Measurements from ENCODE around the gene PI4KA.

PI4KA gene

DNA sequence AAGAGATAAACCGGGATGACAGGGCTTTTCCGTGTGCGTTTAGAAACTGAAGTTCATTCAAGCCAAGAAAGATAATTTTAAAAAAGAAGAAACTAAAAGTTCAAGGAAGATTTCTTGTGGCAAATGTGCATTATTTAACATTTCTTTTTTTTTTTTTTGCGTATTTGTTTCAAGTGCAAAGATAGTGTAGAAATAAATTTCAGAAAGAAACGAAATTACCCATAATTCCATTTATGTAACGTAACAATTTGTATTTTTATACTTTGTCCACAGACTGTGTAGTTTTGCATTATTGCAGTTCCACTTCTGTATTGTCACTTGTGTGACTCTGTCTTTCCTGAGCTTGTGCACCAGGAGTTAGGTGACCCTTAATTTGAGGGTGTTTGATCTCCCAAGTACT, 24.2 kb upstream of the PI4KA start:
- Histone ChIP-seq H3K18ac (ENCODE audit: low read length) (no peak overlapping the region), H2AFZ (ENCODE audit: insufficient read depth, low read length, poor library complexity) (no peak overlapping the region), H2BK5ac (ENCODE audit: low read depth, low read length, poor library complexity) (no peak overlapping the region), H3K23ac (ENCODE audit: low read length) (no peak overlapping the region), H3K79me2 (ENCODE audit: control insufficient read depth, insufficient read depth, low read length, poor library complexity) (no peaks in the 10 kb centered on the region), H3K27me3 (ENCODE audit: insufficient read depth, low read length) (no peaks in the 10 kb centered on the region), H3K4me2 (ENCODE audit: low read length) (no peak overlapping the region), H3K9ac (ENCODE audit: low read length) (no peak overlapping the region), H2AK5ac (ENCODE audit: low read length) (no peak overlapping the region), H3K36me3 (ENCODE audit: control insufficient read depth in 1 of 2, insufficient read depth in 2 of 2, low read length in 2 of 2) (peaks cover 22 to 28% of the 10 kb centered on the region in 2 experiments), H3K4ac (ENCODE audit: low read depth, low read length) (no peak overlapping the region), H3K27ac (ENCODE audit: low read depth, low read length) (no peak overlapping the region), H3K9me3 (ENCODE audit: insufficient read depth, low read depth, low read length) (peaks cover 4% of the 10 kb centered on the region), H3K4me3 (ENCODE audit: low read depth, low read length) (no peak overlapping the region), H3K4me1 (ENCODE audit: control insufficient read depth in 1 of 2, insufficient read depth in 2 of 2, low read length in 2 of 2) (peaks cover 7 to 19% of the 10 kb centered on the region in 2 experiments), H2BK120ac (ENCODE audit: insufficient read depth, low read length, poor library complexity) (no peak overlapping the region), H4K12ac (ENCODE audit: low read depth, low read length) (no peak overlapping the region), H3K79me1 (ENCODE audit: low read length) (peaks cover 3% of the 10 kb centered on the region), H4K91ac (ENCODE audit: low read depth, low read length) (no peak overlapping the region), H2BK12ac (ENCODE audit: low read length) (no peak overlapping the region), H3K14ac (ENCODE audit: low read length) (no peak overlapping the region), H4K8ac (ENCODE audit: low read depth, low read length) (no peak overlapping the region)
- DNase-seq: no peak
- no CpG with 5 or more reads among the region's 6 CpGs for WGBS (ENCODE audit: extremely low coverage, insufficient coverage, insufficient read length)

- Histone ChIP-seq H4K8ac (ENCODE audit: low read depth, low read length) (no peak overlapping the region), H4K12ac (ENCODE audit: low read depth, low read length) (no peak overlapping the region), H3K4me2 (ENCODE audit: low read length) (no peak overlapping the region), H3K9me3 (ENCODE audit: insufficient read depth, low read depth, low read length) (peaks cover 4% of the 10 kb centered on the region), H3K9ac (ENCODE audit: low read length) (no peak overlapping the region), H4K91ac (ENCODE audit: low read depth, low read length) (no peak overlapping the region), H2BK12ac (ENCODE audit: low read length) (no peak overlapping the region), H3K4me3 (ENCODE audit: low read depth, low read length) (no peak overlapping the region), H3K4ac (ENCODE audit: low read depth, low read length) (no peak overlapping the region), H3K23ac (ENCODE audit: low read length) (no peak overlapping the region), H3K27ac (ENCODE audit: low read depth, low read length) (no peak overlapping the region), H2AFZ (ENCODE audit: insufficient read depth, low read length, poor library complexity) (no peak overlapping the region), H3K27me3 (ENCODE audit: insufficient read depth, low read length) (no peaks in the 10 kb centered on the region), H2BK120ac (ENCODE audit: insufficient read depth, low read length, poor library complexity) (no peak overlapping the region), H3K79me2 (ENCODE audit: control insufficient read depth, insufficient read depth, low read length, poor library complexity) (no peaks in the 10 kb centered on the region), H3K36me3 (ENCODE audit: control insufficient read depth in 1 of 2, insufficient read depth in 2 of 2, low read length in 2 of 2) (peaks cover 23 to 24% of the 10 kb centered on the region in 2 experiments), H2AK5ac (ENCODE audit: low read length) (no peak overlapping the region), H3K14ac (ENCODE audit: low read length) (no peak overlapping the region), H3K4me1 (ENCODE audit: control insufficient read depth in 1 of 2, insufficient read depth in 2 of 2, low read length in 2 of 2) (peaks cover 7 to 16% of the 10 kb centered on the region in 2 experiments), H3K18ac (ENCODE audit: low read length) (no peak overlapping the region), H3K79me1 (ENCODE audit: low read length) (peaks cover 3% of the 10 kb centered on the region), H2BK5ac (ENCODE audit: low read depth, low read length, poor library complexity) (no peak overlapping the region)
- WGBS (ENCODE audit: extremely low coverage, insufficient coverage, insufficient read length): no CpG with 5 or more reads among the region's 9 CpGs
- DNase-seq: no peak
Observed at GRCh38 chr22:20881869-20882815, 23.5 kb upstream of the PI4KA start.

GRCh38 chr22:20881231-20881630, 22.6 kb upstream of the PI4KA start:
- no peak overlapping the region for H4K91ac ChIP-seq (ENCODE audit: low read depth, low read length)
- H3K9ac ChIP-seq (ENCODE audit: low read length): no peak overlapping the region
- peak overlapping the region; percentile 58 for H2BK12ac ChIP-seq (ENCODE audit: low read length)
- H3K27me3 ChIP-seq (ENCODE audit: insufficient read depth, low read length): no peaks in the 10 kb centered on the region
- peak overlapping the region; percentile 25 for H4K8ac ChIP-seq (ENCODE audit: low read depth, low read length)
- H3K14ac ChIP-seq (ENCODE audit: low read length): no peak overlapping the region
- H3K4me3 ChIP-seq (ENCODE audit: low read depth, low read length): no peak overlapping the region
- peak; percentile 85 to 86 for DNase-seq
- H2BK5ac ChIP-seq (ENCODE audit: low read depth, low read length, poor library complexity): no peak overlapping the region
- no peak overlapping the region for H4K12ac ChIP-seq (ENCODE audit: low read depth, low read length)
- H3K18ac ChIP-seq (ENCODE audit: low read length): no peak overlapping the region
- H3K4me2 ChIP-seq (ENCODE audit: low read length): peak overlapping the region; percentile 32
- peaks cover 7 to 16% of the 10 kb centered on the region in 2 experiments for H3K4me1 ChIP-seq (ENCODE audit: control insufficient read depth in 1 of 2, insufficient read depth in 2 of 2, low read length in 2 of 2)
- H2BK120ac ChIP-seq (ENCODE audit: insufficient read depth, low read length, poor library complexity): peak overlapping the region; percentile 15
- H2AK5ac ChIP-seq (ENCODE audit: low read length): no peak overlapping the region
- H2AFZ ChIP-seq (ENCODE audit: insufficient read depth, low read length, poor library complexity): no peak overlapping the region
- no peaks in the 10 kb centered on the region for H3K79me2 ChIP-seq (ENCODE audit: control insufficient read depth, insufficient read depth, low read length, poor library complexity)
- H3K4ac ChIP-seq (ENCODE audit: low read depth, low read length): no peak overlapping the region
- H3K79me1 ChIP-seq (ENCODE audit: low read length): peaks cover 3% of the 10 kb centered on the region
- peaks cover 4% of the 10 kb centered on the region for H3K9me3 ChIP-seq (ENCODE audit: insufficient read depth, low read depth, low read length)
- no peak overlapping the region for H3K27ac ChIP-seq (ENCODE audit: low read depth, low read length)
- no peak overlapping the region for H3K23ac ChIP-seq (ENCODE audit: low read length)
- WGBS (ENCODE audit: extremely low coverage, insufficient coverage, insufficient read length): no CpG with 5 or more reads among the region's 5 CpGs
- H3K36me3 ChIP-seq (ENCODE audit: control insufficient read depth in 1 of 2, insufficient read depth in 2 of 2, low read length in 2 of 2): peaks cover 23 to 24% of the 10 kb centered on the region in 2 experiments

DNA sequence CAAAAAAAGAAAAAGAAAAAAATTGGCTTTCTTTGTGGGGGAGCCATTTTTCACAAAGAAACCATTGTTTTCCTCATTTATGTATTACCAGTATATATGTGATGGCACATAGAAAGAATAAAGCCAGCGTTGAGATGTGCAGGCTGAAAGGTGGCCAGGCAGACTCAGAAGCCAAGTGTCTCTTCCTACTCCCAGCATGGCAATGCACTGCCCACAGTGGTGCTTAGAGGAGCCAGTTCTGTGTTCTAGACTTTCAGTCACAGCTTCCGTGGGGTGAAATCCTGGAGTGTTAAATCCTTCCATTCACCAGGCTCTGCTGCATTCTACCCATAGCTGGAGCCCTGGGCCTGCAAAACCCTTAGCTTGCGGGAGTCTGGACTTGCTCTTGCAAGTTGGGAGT, 19.1 kb upstream of the PI4KA start:
- no peak overlapping the region for H3K14ac ChIP-seq (ENCODE audit: low read length)
- no peak overlapping the region for H3K18ac ChIP-seq (ENCODE audit: low read length)
- no peaks in the 10 kb centered on the region for H3K9me3 ChIP-seq (ENCODE audit: insufficient read depth, low read depth, low read length)
- no peak overlapping the region for H2AFZ ChIP-seq (ENCODE audit: insufficient read depth, low read length, poor library complexity)
- peaks cover 3% of the 10 kb centered on the region for H3K79me1 ChIP-seq (ENCODE audit: low read length)
- H3K79me2 ChIP-seq (ENCODE audit: control insufficient read depth, insufficient read depth, low read length, poor library complexity): no peaks in the 10 kb centered on the region
- no CpG with 5 or more reads among the region's 3 CpGs for WGBS (ENCODE audit: extremely low coverage, insufficient coverage, insufficient read length)
- no peak overlapping the region for H2AK5ac ChIP-seq (ENCODE audit: low read length)
- no peak overlapping the region for H4K12ac ChIP-seq (ENCODE audit: low read depth, low read length)
- no peak overlapping the region for H3K4me2 ChIP-seq (ENCODE audit: low read length)
- no peak overlapping the region for H4K91ac ChIP-seq (ENCODE audit: low read depth, low read length)
- no peak overlapping the region for H3K27ac ChIP-seq (ENCODE audit: low read depth, low read length)
- no peak overlapping the region for H2BK12ac ChIP-seq (ENCODE audit: low read length)
- no peak overlapping the region for H3K9ac ChIP-seq (ENCODE audit: low read length)
- H4K8ac ChIP-seq (ENCODE audit: low read depth, low read length): no peak overlapping the region
- no peak for DNase-seq
- no peak overlapping the region for H2BK120ac ChIP-seq (ENCODE audit: insufficient read depth, low read length, poor library complexity)
- H3K4me1 ChIP-seq (ENCODE audit: control insufficient read depth in 1 of 2, insufficient read depth in 2 of 2, low read length in 2 of 2): peaks cover 7 to 11% of the 10 kb centered on the region in 2 experiments
- no peak overlapping the region for H3K4me3 ChIP-seq (ENCODE audit: low read depth, low read length)
- peaks cover 19 to 28% of the 10 kb centered on the region in 2 experiments for H3K36me3 ChIP-seq (ENCODE audit: control insufficient read depth in 1 of 2, insufficient read depth in 2 of 2, low read length in 2 of 2)
- no peaks in the 10 kb centered on the region for H3K27me3 ChIP-seq (ENCODE audit: insufficient read depth, low read length)
- H3K23ac ChIP-seq (ENCODE audit: low read length): no peak overlapping the region
- H3K4ac ChIP-seq (ENCODE audit: low read depth, low read length): no peak overlapping the region
- H2BK5ac ChIP-seq (ENCODE audit: low read depth, low read length, poor library complexity): no peak overlapping the region
